AG04449 (cell line): Measurements from ENCODE around the gene ASPG.

Source experiments
- CTCF ChIA-PET: fragments of 350-600 bp; formaldehyde crosslinking; extraction: SDS; loops from one replicate; lab custom pipeline; 2021; ENCODE audit warnings: antibody characterized with exemption; lab: Yijun Ruan, JAX
- POLR2A ChIA-PET: fragments of 400-600, 350-600 bp; formaldehyde crosslinking; extraction: SDS; loops from one replicate; lab custom pipeline; 2020; ENCODE audit warnings: antibody characterized with exemption, inconsistent platforms; lab: Yijun Ruan, JAX
- DNase-seq: peaks from one replicate; pipeline ENCODE4 v3.0.0-alpha.2; 2010; ENCODE audit warnings: low read depth, low spot score
- H3K4me3 ChIP-seq: 2 replicates; pipeline ENCODE4 v1.5.1; 2011; ENCODE audit warnings: low read depth, mild to moderate bottlenecking, control low read depth, low read length
- TF ChIP-seq, protein P1 (sequence below): IDR thresholded peaks from one replicate; pipeline ENCODE4 v1.5.1; 2011; ENCODE audit warnings: mild to moderate bottlenecking, moderate library complexity, low read length, control low read depth, inconsistent platforms; ENCODE audit not compliant: insufficient read depth; ENCODE audit errors: missing control alignments

ASPG gene

DNA sequence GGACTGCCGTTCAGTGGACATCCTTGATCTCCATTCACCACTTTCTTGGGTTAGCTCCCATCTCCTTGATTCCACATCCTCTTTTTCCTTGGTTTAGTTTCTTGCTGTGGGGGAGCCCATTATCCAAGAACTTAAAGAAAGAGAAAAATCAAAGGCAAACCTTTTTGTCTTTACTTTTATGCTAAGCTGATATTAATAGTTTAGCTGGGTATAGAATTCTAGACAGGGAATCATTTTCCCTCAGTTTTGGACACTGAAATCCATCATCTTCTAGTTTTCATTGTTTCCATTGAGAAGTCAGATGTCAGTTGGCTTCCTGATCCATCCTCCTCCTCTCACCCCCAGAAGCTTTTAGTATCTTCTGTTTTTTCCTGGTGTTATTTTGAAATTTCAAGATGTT is 44.1 kb downstream of the ASPG start:
- TF ChIP-seq, protein P1, sequence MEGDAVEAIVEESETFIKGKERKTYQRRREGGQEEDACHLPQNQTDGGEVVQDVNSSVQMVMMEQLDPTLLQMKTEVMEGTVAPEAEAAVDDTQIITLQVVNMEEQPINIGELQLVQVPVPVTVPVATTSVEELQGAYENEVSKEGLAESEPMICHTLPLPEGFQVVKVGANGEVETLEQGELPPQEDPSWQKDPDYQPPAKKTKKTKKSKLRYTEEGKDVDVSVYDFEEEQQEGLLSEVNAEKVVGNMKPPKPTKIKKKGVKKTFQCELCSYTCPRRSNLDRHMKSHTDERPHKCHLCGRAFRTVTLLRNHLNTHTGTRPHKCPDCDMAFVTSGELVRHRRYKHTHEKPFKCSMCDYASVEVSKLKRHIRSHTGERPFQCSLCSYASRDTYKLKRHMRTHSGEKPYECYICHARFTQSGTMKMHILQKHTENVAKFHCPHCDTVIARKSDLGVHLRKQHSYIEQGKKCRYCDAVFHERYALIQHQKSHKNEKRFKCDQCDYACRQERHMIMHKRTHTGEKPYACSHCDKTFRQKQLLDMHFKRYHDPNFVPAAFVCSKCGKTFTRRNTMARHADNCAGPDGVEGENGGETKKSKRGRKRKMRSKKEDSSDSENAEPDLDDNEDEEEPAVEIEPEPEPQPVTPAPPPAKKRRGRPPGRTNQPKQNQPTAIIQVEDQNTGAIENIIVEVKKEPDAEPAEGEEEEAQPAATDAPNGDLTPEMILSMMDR = no peak
- DNase-seq = no peak
- POLR2A ChIA-PET = no interaction called here
- no peak overlapping the region for H3K4me3 ChIP-seq
- CTCF ChIA-PET = interaction anchor here (3.1 kb wide), 1 partner anchor 52 kb away, joined by 12 read pairs; no protein-coding TSS in a partner anchor

GRCh38 chr14:104130974-104131651 is 45.6 kb downstream of the ASPG start:
- H3K4me3 ChIP-seq = no peak overlapping the region
- no peak for DNase-seq
- CTCF ChIA-PET = interaction anchor here (0.6 to 3.1 kb wide), 7 partner anchors 9 to 425 kb away, joined by 3 to 12 read pairs (median 3); no protein-coding TSS in a partner anchor
- TF ChIP-seq, protein P1 = peak; percentile 37
- POLR2A ChIA-PET = no interaction called here

DNA sequence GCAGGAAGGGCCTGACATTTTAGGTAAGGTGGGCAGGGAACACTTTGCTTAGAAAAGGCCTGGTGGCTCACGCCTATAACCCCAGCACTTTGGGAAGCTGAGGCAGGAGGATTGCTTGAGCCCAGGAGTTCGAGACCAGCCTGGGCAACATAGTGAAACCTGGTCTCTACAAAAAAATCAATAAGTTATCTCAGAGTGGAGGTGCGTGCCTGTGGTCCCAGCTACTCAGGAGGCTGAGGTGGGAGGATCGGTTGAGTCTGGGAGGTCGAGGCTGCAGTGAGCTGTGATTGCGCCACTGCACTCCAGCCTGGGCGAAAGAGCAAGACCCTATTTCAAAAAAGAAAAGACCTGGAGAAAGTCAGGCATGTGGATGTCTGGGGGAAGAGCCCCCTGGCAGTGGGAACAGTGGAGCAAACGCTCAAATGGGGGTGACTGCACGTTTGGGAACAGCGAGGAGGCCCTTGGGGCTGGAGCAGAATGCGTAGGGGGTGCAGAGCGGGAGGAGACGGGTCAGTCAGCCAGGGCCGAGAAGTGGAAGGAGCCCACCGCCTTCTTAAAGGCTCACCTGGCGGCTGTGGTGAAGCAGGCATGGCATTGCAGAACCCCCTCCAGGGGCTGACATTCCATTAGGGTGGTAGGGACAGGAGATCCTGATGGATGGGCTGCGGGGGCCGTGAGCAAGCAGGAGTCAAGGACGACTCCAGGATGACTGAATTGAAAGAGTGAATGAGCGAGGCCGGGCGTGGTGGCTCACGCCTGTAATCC is 46.6 kb downstream of the ASPG start:
- ChIA-PET CTCF (interaction anchor here (0.6 to 1.3 kb wide), 5 partner anchors 10 to 424 kb away, joined by 3 to 4 read pairs (median 3); no protein-coding TSS in a partner anchor), POLR2A (no interaction called here)
- TF ChIP-seq, protein P1 = no peak
- no peak for DNase-seq
- no peak overlapping the region for H3K4me3 ChIP-seq

DNA sequence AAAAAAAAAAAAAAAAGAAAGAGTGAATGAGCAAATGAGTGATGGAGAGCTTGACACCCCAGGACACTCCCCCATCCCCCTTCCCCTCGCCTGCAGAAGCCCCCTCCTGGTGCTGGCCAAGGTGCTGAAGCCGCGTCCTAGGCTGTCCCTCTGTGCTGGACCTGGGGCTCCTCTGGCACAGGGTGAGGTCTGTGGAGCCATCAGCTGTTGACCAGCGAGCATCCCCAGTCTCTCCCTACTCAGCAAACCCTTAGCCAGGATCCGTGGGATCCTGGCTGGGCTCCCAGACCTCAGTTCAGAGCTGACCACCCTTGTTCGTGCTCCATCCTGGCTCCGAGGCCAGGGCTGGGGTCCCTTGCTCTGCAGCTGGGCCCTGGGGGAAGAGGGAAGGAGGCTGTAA is 47.5 kb downstream of the ASPG start:
- ChIA-PET CTCF (no interaction called here), POLR2A (no interaction called here)
- H3K4me3 ChIP-seq = no peak overlapping the region
- TF ChIP-seq, protein P1 = no peak
- no peak for DNase-seq

DNA sequence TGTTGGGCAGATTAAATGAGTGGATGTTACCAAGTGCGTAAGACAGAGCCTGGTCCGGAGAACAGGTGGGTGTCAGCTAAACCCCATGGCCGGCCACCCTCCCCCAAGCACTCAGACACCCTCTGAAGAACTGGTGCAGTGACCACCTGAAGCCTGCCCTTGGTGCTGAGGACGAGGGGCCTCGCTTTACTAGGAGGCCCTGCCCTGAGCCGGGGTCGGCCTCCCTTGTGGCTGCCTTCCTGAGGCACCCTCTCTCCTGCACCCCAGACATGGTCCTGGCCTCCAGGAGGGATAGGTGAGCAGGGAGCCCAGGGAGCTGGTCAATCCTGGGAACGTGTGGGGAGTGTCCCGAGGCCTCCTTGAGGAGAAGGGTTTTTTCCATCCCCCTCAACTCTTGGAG is 48.0 kb downstream of the ASPG start:
- POLR2A ChIA-PET = no interaction called here
- CTCF ChIA-PET = no interaction called here
- DNase-seq = no peak
- TF ChIP-seq, protein P1 = no peak
- H3K4me3 ChIP-seq = no peak overlapping the region
